ENCODE measurements around the gene VEPH1.

GRCh38 chr3:157464321-157464720 lies 38.9 kb downstream of the VEPH1 start:
- TF ChIP-seq CTCF (IDR thresholded peaks at IDR 0.05; ENCODE audit: low read depth, low read length, poor library complexity, severe bottlenecking): no peak
- TF ChIP-seq EZH2phosphoT487 (IDR thresholded peaks at IDR 0.05; ENCODE audit: borderline replicate concordance, low read length): no peak

All from DOHH2 (cell line).